Occipital lobe (tissue), 2 donors: Measurements from ENCODE around the gene PITX2. TPM values are rescaled to one million over a fixed set of nuclear protein-coding genes. Genes with fewer than 3 reads are reported as not detected.

Experiments used
- DNase-seq: peaks from one replicate; lab custom pipeline; 2025; lab: John Stamatoyannopoulos, UW
- total RNA-seq: library from RNA; depleted of rRNA; stranded (reverse); fragments of >200 nt; gene quantifications from one replicate; pipeline ENCODE4 v1.2.3, GENCODE V29; 2014

PITX2 gene
- total RNA-seq, 1 donor from 2014 or later, result not detected

DNA sequence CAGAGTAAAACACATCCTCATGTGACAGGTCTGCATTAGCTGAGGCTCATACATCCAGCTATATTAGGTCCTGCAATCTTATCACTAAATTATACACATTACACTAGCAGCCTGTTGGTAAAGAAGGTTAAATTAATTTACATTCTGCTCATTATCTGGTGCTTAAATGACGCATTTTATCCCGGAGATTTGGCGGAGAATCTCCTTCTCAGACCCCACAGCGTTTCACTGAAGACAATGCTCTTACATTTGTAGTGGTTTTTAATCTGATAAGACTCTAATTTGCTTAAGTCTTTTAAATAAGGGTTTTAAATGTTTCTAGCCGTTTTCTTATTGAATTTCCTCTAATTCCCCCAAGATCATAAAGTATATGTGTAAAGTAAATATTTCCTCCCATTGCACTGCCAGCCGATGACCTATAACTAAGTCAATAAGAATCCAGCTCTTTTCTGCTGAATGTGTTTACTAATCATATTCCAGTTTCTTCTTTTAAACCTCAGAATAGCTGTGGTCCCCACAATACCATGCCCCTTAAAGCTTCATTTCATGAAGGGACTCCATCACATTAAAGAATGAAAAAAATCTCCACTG, 2.1 kb upstream of the PITX2 start:
- no peak for DNase-seq

DNA sequence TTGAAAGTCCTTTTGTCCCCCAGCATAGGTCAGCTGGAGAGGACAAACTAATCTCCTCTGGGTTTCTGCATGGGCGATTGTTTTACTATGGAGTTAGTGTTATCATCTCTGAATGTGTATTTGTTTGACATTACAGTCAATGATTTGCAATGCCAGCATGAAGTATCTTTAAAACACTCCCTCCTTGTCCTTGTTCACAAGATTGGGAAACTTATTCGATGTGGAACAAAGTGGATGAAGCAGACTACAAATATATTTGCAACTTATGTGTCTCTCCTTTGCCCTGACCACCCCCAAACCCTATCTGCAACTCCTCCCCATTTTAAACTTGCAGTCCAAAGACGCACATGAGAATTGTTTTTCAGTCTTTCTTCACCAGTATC, 1.5 kb upstream of the PITX2 start:
- DNase-seq, result no peak

GRCh38 chr4:110623718-110624397, 981 bp upstream of the PITX2 start:
- no peak for DNase-seq

DNA sequence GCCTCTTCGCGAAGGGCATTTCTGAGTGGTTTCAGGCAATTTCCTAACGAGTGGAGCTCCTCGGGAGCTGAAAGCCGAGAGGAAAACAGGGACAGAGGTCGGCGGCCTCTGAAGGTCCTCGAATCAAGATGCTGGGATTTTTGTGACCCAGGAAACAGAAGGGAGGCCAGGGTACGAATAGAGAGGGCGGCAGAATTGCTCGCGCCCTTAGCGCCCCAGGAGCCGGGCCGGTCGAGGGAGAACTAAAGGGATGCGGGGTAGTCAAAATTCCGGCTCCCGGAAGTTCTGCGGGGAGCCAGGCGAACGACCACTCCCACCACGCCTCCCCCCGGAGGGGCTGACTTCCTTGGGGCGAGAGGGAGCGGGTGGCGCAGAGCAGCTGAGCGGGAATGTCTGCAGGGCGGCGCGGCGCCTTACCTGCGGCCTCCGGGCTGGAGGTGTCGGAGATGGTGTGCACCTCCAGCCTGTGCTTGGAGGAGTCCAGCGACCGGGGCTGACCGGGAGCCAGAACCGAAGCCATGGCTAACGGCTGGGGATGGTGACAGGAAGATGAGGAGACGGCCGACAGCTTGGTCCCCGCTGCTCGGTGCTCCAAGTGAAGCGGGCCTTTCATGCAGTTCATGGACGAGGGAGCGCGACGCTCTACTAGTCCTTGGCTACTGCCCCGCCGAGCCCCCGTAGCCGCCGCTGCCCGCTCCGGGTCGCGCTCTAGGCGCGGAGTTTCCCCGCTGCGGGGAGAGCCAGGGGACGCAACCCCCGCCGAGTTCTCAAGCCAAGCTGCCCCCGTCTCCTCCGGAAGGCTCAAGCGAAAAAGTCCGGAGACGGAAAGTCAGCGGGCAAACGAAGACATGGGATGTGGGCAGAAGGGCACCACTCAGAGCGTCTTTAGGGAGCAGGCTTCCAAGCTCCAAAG, 782 bp downstream of the PITX2 start:
- no peak for DNase-seq

GRCh38 chr4:110621328-110621812, 1.5 kb downstream of the PITX2 start:
- no peak for DNase-seq

DNA sequence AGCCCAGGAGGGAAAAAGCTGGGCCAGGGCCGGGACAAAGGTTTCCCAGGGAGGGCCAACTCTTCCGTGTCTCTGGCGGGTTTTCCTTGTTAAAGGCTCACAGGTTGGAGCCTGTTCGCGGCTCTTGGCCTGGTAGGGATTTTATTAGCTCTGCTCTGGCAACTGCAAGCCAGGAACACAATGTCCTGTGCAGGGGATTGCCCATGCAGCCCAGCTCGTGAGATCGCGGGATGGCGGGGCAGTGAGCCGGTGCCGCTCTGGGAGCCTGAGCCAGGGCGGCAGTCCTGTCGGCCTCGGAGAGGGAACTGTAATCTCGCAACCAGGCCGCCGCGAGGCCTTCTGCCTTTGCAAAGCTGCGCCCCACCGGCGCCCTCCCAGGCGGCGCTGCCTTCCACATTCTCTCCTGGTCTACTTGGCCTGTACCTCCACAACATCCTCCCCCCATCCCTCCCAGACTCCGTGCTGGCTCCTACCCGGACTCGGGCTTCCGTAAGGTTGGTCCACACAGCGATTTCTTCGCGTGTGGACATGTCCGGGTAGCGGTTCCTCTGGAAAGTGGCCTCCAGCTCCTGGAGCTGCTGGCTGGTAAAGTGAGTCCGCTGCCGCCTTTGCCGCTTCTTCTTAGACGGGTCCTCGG, 2.1 kb downstream of the PITX2 start:
- DNase-seq, result no peak

DNA sequence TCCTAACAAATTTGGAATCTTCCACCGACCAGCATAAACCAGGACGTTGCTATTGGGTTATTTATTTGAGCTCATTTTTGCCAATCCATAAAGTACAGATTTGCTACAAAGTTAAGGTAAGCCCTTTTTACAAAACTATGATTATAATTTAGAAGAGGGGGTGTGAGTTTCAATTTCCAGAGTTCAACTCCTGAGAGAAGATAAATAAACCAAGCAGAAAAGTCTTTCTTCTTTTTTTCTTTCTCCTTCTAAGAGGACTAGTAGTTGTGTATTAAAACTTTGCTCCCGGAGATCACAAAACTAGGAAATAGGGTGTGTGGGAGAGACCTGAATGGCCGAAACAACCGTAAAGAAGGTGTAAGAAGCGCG, 2.6 kb downstream of the PITX2 start:
- DNase-seq, result no peak

GRCh38 chr4:110619463-110620247, 3.2 kb downstream of the PITX2 start:
- no peak for DNase-seq

GRCh38 chr4:110618581-110619462, 4.1 kb downstream of the PITX2 start:
- no peak for DNase-seq

GRCh38 chr4:110617646-110618580, 5.0 kb downstream of the PITX2 start:
- DNase-seq, result no peak

- no peak for DNase-seq
Observed at GRCh38 chr4:110617075-110617640, 5.7 kb downstream of the PITX2 start.

- DNase-seq, result no peak
Observed at GRCh38 chr4:110616238-110617074, 6.4 kb downstream of the PITX2 start.

- no peak for DNase-seq
Observed at GRCh38 chr4:110615353-110616237, 7.3 kb downstream of the PITX2 start.

- no peak for DNase-seq
Observed at GRCh38 chr4:110614976-110615352, 7.9 kb downstream of the PITX2 start.

DNA sequence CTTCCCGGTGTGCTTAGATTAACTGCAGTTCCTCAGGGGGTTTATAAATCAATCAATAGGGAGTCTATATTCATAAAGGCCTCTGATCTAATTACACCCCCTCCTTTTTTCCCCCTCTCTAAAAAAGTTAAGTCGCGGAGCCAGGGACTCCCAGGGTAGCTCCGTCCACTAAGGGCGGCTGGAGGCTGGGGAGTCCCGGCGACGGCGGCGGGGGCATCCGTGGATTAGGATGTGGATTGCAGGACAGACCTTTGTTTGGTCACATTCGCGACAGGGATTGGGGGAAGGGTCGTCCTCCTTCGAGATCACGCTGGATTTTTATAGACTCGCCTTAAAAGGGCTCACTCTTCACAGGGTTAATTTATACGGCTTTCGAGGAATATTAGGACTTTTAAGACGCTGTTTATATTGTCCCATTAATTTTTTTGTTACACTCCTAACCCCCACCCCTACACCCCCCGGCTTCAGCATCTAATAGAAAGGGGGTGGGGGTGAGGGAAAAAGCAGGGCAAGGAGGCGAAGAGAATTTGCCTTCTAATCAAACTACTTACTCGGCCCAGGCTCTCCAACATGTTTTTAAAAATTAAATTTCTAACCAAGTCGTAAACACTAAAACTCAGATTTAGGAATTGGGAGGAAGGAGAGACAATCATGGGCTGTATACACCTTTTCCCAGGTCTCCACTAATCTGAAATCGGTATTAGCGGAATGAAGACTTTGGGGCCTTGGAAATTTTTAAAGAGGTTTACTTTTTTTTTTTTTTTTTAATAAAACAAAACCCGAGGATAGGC, 8.5 kb downstream of the PITX2 start:
- no peak for DNase-seq

DNA sequence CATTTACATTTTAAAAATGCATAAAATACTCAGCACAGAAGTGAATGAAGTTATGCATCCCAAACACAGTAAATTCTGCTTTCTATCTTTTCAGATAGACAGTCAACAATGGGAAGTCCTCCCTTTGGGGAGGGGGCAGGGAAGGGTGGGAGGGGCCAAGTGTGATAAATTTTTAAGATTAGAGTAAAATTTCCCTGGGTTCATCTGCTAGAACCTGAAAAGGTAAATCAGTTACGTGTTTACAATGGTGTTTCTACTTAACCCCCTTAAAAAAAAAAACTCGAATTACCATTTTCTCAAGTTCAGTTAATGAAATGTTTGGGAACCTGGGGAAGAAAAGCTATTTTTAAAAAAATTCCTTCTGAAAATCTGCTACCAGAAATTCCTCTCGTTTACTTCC, 9.1 kb downstream of the PITX2 start:
- DNase-seq, result no peak
